Measurements from ENCODE around the gene ODC1.
"Not testable (repeated sequence)": the region's sequence is repeated elsewhere in the genome, so short reads cannot be mapped to it uniquely, and the experiment has no call there.

ODC1 gene

DNA sequence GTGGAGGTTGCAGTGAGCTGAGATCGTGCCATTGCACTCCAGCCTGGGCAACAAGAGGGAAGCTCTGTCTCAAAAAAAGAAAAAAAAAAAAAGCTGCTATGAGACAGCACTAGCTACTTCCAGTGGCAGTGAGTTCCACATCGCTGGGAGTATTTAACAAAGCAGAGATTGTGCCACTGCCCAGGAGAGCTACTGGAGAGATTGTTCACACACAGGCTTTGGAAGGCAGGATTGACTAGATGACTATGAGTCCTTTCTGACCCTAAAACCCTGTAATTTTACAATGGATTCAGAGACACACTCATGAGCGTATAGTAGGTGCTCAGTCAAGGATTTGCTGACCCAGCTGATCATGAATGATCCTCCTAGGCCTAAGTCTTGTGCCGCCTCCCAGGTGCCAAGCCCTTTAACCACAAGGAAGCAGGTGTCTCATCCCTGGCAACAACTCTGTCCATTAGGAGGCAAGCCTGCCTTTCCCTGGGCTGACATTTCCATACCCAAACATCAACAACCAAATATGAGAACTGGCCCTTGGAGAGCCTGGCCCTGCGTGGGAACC lies 45.0 kb upstream of the ODC1 start:
- TF ChIP-seq, protein P1, sequence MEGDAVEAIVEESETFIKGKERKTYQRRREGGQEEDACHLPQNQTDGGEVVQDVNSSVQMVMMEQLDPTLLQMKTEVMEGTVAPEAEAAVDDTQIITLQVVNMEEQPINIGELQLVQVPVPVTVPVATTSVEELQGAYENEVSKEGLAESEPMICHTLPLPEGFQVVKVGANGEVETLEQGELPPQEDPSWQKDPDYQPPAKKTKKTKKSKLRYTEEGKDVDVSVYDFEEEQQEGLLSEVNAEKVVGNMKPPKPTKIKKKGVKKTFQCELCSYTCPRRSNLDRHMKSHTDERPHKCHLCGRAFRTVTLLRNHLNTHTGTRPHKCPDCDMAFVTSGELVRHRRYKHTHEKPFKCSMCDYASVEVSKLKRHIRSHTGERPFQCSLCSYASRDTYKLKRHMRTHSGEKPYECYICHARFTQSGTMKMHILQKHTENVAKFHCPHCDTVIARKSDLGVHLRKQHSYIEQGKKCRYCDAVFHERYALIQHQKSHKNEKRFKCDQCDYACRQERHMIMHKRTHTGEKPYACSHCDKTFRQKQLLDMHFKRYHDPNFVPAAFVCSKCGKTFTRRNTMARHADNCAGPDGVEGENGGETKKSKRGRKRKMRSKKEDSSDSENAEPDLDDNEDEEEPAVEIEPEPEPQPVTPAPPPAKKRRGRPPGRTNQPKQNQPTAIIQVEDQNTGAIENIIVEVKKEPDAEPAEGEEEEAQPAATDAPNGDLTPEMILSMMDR (IDR thresholded peaks at IDR 0.05; ENCODE audit: low read length), result no peak
- no peak for TF ChIP-seq EZH2 (IDR thresholded peaks at IDR 0.05; ENCODE audit: borderline replicate concordance, low read length)
- Histone ChIP-seq H3K36me3 (ENCODE audit: insufficient read depth, low read length) (no peaks in the 10 kb centered on the region), H3K9ac (ENCODE audit: low read length) (no peak overlapping the region), H4K20me1 (ENCODE audit: insufficient read depth, low read length) (no peaks in the 10 kb centered on the region), H3K9me2 (ENCODE audit: low read depth, low read length) (no peaks in the 10 kb centered on the region), H3K4me2 (ENCODE audit: low read length) (no peak overlapping the region), H3K27ac (ENCODE audit: low read depth, low read length, poor library complexity, severe bottlenecking) (no peak overlapping the region), H2AFZ (ENCODE audit: low read length) (no peak overlapping the region), H3K79me2 (ENCODE audit: insufficient read depth, low read length) (no peaks in the 10 kb centered on the region), H3F3A (ENCODE audit: insufficient read depth, low read length) (no peaks in the 10 kb centered on the region), H3K4me3 (ENCODE audit: low read depth, low read length, poor library complexity, severe bottlenecking) (no peak overlapping the region), H3K9me3 (ENCODE audit: low read length) (no peaks in the 10 kb centered on the region; the same call in 1 of the 2 replicates), H3K27me3 (ENCODE audit: insufficient read depth, low read length) (peaks cover 12% of the 10 kb centered on the region), H3K4me1 (ENCODE audit: insufficient read depth, low read length, severe bottlenecking) (no peaks in the 10 kb centered on the region)

DNA sequence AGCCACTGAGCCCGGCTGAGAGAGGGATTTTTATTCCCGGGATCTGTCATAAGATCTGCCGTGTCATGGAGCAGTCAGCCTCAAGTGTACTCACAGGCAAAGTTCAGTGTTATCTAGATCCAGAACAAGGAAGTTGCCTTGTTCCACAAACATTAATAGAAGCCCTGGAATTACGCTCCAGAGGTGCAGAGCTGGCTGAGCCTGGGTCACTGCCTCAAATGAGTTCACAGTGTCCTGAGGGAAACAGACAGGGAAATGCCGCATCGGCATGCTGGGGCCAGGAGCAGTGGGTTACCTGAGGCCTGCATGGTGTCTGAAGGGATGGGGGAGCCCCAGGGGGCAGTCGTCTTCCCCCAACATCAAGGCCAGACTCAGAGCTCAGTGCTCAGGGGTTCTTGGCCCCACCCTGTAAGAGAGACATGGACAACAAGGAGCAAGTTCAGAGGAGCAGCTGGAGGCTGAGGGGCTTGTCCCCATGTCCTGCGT lies 42.7 kb upstream of the ODC1 start:
- Histone ChIP-seq H3K4me2 (ENCODE audit: low read length) (no peak overlapping the region), H3K9ac (ENCODE audit: low read length) (no peak overlapping the region), H3K27ac (ENCODE audit: low read depth, low read length, poor library complexity, severe bottlenecking) (no peak overlapping the region), H3K27me3 (ENCODE audit: insufficient read depth, low read length) (peaks cover 6% of the 10 kb centered on the region; the same call in 1 of the 2 replicates), H3K4me3 (ENCODE audit: low read depth, low read length, poor library complexity, severe bottlenecking) (no peak overlapping the region), H3K79me2 (ENCODE audit: insufficient read depth, low read length) (no peaks in the 10 kb centered on the region), H4K20me1 (ENCODE audit: insufficient read depth, low read length) (no peaks in the 10 kb centered on the region), H3K36me3 (ENCODE audit: insufficient read depth, low read length) (no peaks in the 10 kb centered on the region), H3K9me2 (ENCODE audit: low read depth, low read length) (no peaks in the 10 kb centered on the region), H2AFZ (ENCODE audit: low read length) (no peak overlapping the region), H3F3A (ENCODE audit: insufficient read depth, low read length) (no peaks in the 10 kb centered on the region), H3K4me1 (ENCODE audit: insufficient read depth, low read length, severe bottlenecking) (no peaks in the 10 kb centered on the region), H3K9me3 (ENCODE audit: low read length) (no peaks in the 10 kb centered on the region; the same call in 1 of the 2 replicates)
- TF ChIP-seq, protein P1 (IDR thresholded peaks at IDR 0.05; ENCODE audit: low read length), result no peak
- no peak for TF ChIP-seq EZH2 (IDR thresholded peaks at IDR 0.05; ENCODE audit: borderline replicate concordance, low read length)

DNA sequence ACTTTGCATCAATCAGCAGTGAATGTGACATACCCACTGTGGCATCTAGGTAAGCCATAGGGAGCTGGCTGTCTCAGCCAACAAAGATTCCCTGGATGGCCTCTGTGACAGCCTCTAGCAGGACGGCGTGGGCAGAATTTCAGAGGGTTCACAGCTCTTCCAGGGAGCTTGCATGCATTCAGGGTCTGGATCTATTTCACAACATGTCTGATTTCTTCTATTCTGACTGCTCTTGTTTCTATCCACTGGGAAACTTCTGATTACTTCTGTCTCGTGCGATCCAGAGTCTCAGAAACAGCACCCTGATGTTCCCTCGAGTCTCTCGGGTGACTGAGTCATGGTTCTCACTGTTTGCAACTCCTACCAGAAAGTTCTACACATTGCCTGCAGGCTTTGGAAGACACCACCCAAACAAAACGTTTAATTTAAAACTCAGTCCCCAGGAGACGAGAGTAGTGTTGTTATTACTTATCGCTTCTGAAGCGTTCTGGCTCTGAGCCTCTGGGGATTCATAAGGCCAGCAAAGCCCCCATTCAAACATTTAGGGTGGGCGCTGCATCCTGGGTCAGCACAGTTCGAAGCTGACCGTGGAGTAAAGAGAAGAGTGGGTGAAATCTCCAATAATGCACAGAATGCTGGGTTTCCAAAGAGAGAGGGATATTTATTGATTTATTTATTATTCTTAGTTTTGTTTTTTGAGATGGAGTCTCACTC lies 41.9 kb upstream of the ODC1 start:
- no peaks in the 10 kb centered on the region for H3K9me2 ChIP-seq (ENCODE audit: low read depth, low read length)

DNA sequence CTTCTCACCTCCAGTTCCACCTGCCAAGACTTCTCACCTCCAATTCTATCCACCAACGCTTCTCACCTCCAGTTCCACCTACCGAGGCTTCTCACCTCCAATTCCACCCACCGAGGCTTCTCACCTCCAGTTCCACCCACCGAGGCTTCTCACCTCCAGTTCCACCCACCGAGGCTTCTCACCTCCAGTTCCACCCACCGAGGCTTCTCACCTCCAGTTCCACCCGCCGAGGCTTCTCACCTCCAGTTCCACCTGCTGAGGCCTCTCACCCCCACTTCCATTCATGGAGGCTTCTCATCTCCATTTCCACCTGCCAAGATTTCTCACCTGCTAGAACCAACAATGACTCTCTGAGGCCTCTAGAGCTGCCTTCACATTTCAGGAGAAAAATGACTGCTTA lies 40.0 kb upstream of the ODC1 start:
- H2AFZ ChIP-seq (ENCODE audit: low read length); H3K9ac ChIP-seq (ENCODE audit: low read length); H3K79me2 ChIP-seq (ENCODE audit: insufficient read depth, low read length); H3K36me3 ChIP-seq (ENCODE audit: insufficient read depth, low read length); H3K27me3 ChIP-seq (ENCODE audit: insufficient read depth, low read length); H3K9me3 ChIP-seq (ENCODE audit: low read length); H3K27ac ChIP-seq (ENCODE audit: low read depth, low read length, poor library complexity, severe bottlenecking); H4K20me1 ChIP-seq (ENCODE audit: insufficient read depth, low read length); H3F3A ChIP-seq (ENCODE audit: insufficient read depth, low read length); H3K4me3 ChIP-seq (ENCODE audit: low read depth, low read length, poor library complexity, severe bottlenecking); H3K4me2 ChIP-seq (ENCODE audit: low read length); H3K4me1 ChIP-seq (ENCODE audit: insufficient read depth, low read length, severe bottlenecking); H3K9me2 ChIP-seq (ENCODE audit: low read depth, low read length): not testable (repeated sequence)

More for the DNA sequence above, 41.9 kb upstream of the ODC1 start:
- Histone ChIP-seq H3K36me3 (ENCODE audit: insufficient read depth, low read length) (no peaks in the 10 kb centered on the region), H4K20me1 (ENCODE audit: insufficient read depth, low read length) (no peaks in the 10 kb centered on the region), H3K4me2 (ENCODE audit: low read length) (no peak overlapping the region), H3K27ac (ENCODE audit: low read depth, low read length, poor library complexity, severe bottlenecking) (no peak overlapping the region), H2AFZ (ENCODE audit: low read length) (no peak overlapping the region), H3K4me1 (ENCODE audit: insufficient read depth, low read length, severe bottlenecking) (no peaks in the 10 kb centered on the region), H3K79me2 (ENCODE audit: insufficient read depth, low read length) (no peaks in the 10 kb centered on the region), H3K9me3 (ENCODE audit: low read length) (no peaks in the 10 kb centered on the region; the same call in 1 of the 2 replicates), H3K27me3 (ENCODE audit: insufficient read depth, low read length) (peaks cover 6% of the 10 kb centered on the region; the same call in 1 of the 2 replicates), H3F3A (ENCODE audit: insufficient read depth, low read length) (no peaks in the 10 kb centered on the region), H3K9ac (ENCODE audit: low read length) (no peak overlapping the region), H3K4me3 (ENCODE audit: low read depth, low read length, poor library complexity, severe bottlenecking) (no peak overlapping the region)
- no peak for TF ChIP-seq EZH2 (IDR thresholded peaks at IDR 0.05; ENCODE audit: borderline replicate concordance, low read length)
- TF ChIP-seq, protein P1 (IDR thresholded peaks at IDR 0.05; ENCODE audit: low read length), result no peak

DNA sequence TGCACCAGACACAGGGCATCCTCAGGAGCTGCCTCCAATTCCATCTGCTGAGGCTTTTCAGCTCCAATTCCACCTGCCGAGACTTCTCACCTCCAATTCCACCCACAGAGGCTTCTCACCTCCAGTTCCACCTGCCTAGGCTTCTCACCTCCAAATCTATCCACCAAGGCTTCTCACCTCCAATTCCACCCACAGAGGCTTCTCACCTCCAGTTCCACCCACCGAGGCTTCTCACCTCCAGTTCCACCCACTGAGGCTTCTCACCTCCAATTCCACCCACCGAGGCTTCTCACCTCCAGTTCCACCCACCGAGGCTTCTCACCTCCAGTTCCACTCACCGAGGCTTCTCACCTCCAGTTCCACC lies 39.6 kb upstream of the ODC1 start:
- H3K9me2 ChIP-seq (ENCODE audit: low read depth, low read length); H3K9ac ChIP-seq (ENCODE audit: low read length); H3K79me2 ChIP-seq (ENCODE audit: insufficient read depth, low read length); H4K20me1 ChIP-seq (ENCODE audit: insufficient read depth, low read length); H3F3A ChIP-seq (ENCODE audit: insufficient read depth, low read length); H3K27ac ChIP-seq (ENCODE audit: low read depth, low read length, poor library complexity, severe bottlenecking); H3K27me3 ChIP-seq (ENCODE audit: insufficient read depth, low read length); H3K36me3 ChIP-seq (ENCODE audit: insufficient read depth, low read length); H3K4me3 ChIP-seq (ENCODE audit: low read depth, low read length, poor library complexity, severe bottlenecking); H3K9me3 ChIP-seq (ENCODE audit: low read length); H2AFZ ChIP-seq (ENCODE audit: low read length); H3K4me2 ChIP-seq (ENCODE audit: low read length); H3K4me1 ChIP-seq (ENCODE audit: insufficient read depth, low read length, severe bottlenecking): not testable (repeated sequence)
